Measurements from ENCODE around the gene NR3C2.

NR3C2 gene

DNA sequence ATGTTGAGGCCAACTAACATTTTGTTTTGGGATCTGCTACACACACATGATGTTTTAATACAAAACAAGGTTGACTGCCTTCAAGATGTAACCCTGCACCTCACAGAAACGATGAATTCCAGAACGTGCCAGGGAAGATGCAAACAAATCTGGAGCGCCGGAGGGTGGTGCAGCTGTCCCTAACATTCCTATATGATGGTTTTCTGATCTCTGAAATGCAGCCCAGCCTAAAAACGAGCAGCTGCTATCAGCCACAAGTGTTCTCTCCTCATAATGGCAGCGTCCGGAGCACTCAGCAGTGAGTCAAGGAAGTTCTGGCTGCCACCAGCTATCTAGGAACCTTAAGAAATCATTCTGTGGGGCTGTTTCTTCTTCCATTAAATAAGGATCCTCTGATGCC, 333.4 kb downstream of the NR3C2 start:
- H3K36me3 ChIP-seq (ENCODE audit: insufficient read depth, low read length), result no peaks in the 10 kb centered on the region
- H3K9ac ChIP-seq (ENCODE audit: low read depth, low read length), result no peak overlapping the region
- DNase-seq (no peak), ATAC-seq (ENCODE audit: insufficient read depth, low read depth) (no peak)
- H3K4me3 ChIP-seq (ENCODE audit: low read depth in 1 of 2, low read length in 2 of 2), result no peak overlapping the region
- H4K20me1 ChIP-seq (ENCODE audit: insufficient read depth, low read length), result no peaks in the 10 kb centered on the region
- H3K27me3 ChIP-seq (ENCODE audit: insufficient read depth, low read length, poor library complexity), result no peaks in the 10 kb centered on the region
- TF ChIP-seq EZH2 (IDR thresholded peaks at IDR 0.05; ENCODE audit: borderline replicate concordance, low read depth, low read length, severe bottlenecking), result no peak
- no peak for TF ChIP-seq CTCF (IDR thresholded peaks at IDR 0.05; ENCODE audit: borderline replicate concordance, extremely low read depth, low read length, poor library complexity, severe bottlenecking)
- no peaks in the 10 kb centered on the region for H3K79me2 ChIP-seq (ENCODE audit: insufficient read depth, low read length)
- no peak overlapping the region for H2AFZ ChIP-seq (ENCODE audit: low read depth, low read length)
- no peak overlapping the region for H3K4me2 ChIP-seq (ENCODE audit: insufficient read depth, low read length)
- H3K9me3 ChIP-seq (ENCODE audit: insufficient read depth, low read length, severe bottlenecking), result no peaks in the 10 kb centered on the region
- no peak overlapping the region for H3K27ac ChIP-seq (ENCODE audit: low read length)
- H3K4me1 ChIP-seq (ENCODE audit: insufficient read depth, low read length), result no peaks in the 10 kb centered on the region

DNA sequence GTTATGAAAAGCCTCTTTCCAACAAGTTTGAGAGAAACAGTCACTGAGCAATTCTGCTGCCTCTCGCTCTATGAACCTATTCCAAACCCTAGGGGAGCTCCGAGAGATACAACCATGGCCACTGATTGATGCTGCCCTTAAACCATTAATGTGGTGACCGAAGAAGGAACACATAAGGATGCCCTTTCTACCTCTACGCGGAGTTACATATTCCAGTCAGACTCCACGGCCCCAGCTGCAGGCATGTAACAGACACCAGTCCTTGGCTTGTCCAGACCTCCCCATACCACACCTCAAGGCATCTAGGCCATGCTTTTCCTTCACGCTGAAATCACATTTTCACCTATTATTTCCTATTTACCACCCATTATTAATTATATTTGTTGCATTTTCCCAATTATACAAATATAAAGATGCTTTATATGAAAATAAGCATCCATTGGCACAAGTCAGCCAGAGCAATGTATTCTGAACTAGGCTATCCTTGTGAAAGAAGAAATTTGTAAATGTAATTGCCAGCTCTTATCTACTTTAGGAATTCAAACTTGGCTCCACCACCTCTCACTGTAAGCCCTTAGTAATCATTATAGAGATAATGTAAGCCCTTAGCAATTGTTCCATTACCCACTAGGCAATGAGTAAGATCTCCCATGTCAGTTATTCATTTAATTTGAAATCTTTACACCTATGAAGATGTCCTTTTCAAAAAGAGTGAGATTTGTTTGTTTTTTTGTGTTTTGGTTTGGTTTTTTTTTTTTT, 338.4 kb downstream of the NR3C2 start:
- Histone ChIP-seq H3K9ac (ENCODE audit: low read depth, low read length) (no peak overlapping the region), H3K27me3 (ENCODE audit: insufficient read depth, low read length, poor library complexity) (no peaks in the 10 kb centered on the region), H2AFZ (ENCODE audit: low read depth, low read length) (no peak overlapping the region), H3K79me2 (ENCODE audit: insufficient read depth, low read length) (no peaks in the 10 kb centered on the region), H3K4me2 (ENCODE audit: insufficient read depth, low read length) (no peak overlapping the region), H3K36me3 (ENCODE audit: insufficient read depth, low read length) (no peaks in the 10 kb centered on the region), H3K9me3 (ENCODE audit: insufficient read depth, low read length, severe bottlenecking) (no peaks in the 10 kb centered on the region), H4K20me1 (ENCODE audit: insufficient read depth, low read length) (no peaks in the 10 kb centered on the region), H3K4me1 (ENCODE audit: insufficient read depth, low read length) (no peaks in the 10 kb centered on the region), H3K4me3 (ENCODE audit: low read depth in 1 of 2, low read length in 2 of 2) (no peak overlapping the region), H3K27ac (ENCODE audit: low read length) (no peak overlapping the region)
- DNase-seq (no peak), ATAC-seq (ENCODE audit: insufficient read depth, low read depth) (no peak)
- no peak for TF ChIP-seq CTCF (IDR thresholded peaks at IDR 0.05; ENCODE audit: borderline replicate concordance, extremely low read depth, low read length, poor library complexity, severe bottlenecking)
- TF ChIP-seq EZH2 (IDR thresholded peaks at IDR 0.05; ENCODE audit: borderline replicate concordance, low read depth, low read length, severe bottlenecking), result no peak

GRCh38 chr4:148101790-148102189, 340.4 kb downstream of the NR3C2 start:
- Histone ChIP-seq H2AFZ (ENCODE audit: low read depth, low read length) (no peak overlapping the region), H3K36me3 (ENCODE audit: insufficient read depth, low read length) (no peaks in the 10 kb centered on the region), H4K20me1 (ENCODE audit: insufficient read depth, low read length) (no peaks in the 10 kb centered on the region), H3K27ac (ENCODE audit: low read length) (no peak overlapping the region), H3K9ac (ENCODE audit: low read depth, low read length) (no peak overlapping the region), H3K4me3 (ENCODE audit: low read depth in 1 of 2, low read length in 2 of 2) (no peak overlapping the region), H3K9me3 (ENCODE audit: insufficient read depth, low read length, severe bottlenecking) (no peaks in the 10 kb centered on the region), H3K4me2 (ENCODE audit: insufficient read depth, low read length) (no peak overlapping the region), H3K79me2 (ENCODE audit: insufficient read depth, low read length) (no peaks in the 10 kb centered on the region), H3K4me1 (ENCODE audit: insufficient read depth, low read length) (no peaks in the 10 kb centered on the region), H3K27me3 (ENCODE audit: insufficient read depth, low read length, poor library complexity) (no peaks in the 10 kb centered on the region)
- no peak for TF ChIP-seq EZH2 (IDR thresholded peaks at IDR 0.05; ENCODE audit: borderline replicate concordance, low read depth, low read length, severe bottlenecking)
- TF ChIP-seq CTCF (IDR thresholded peaks at IDR 0.05; ENCODE audit: borderline replicate concordance, extremely low read depth, low read length, poor library complexity, severe bottlenecking), result no peak
- DNase-seq (no peak), ATAC-seq (ENCODE audit: insufficient read depth, low read depth) (no peak)
